BJ (cell line): ENCODE data around the gene ITM2B. TPM values are rescaled to one million over a fixed set of nuclear protein-coding genes. Genes with fewer than 3 reads are reported as not detected.

Experiments used
- CTCF ChIA-PET: fragments of 350-600 bp; formaldehyde crosslinking; extraction: SDS; loops from one replicate; lab custom pipeline; 2021; ENCODE audit warnings: antibody characterized with exemption, inconsistent platforms; lab: Yijun Ruan, JAX
- POLR2A ChIA-PET: fragments of 300-600 bp; sonication (Branson Sonifier 250); formaldehyde crosslinking; extraction: SDS; loops from one replicate; lab custom pipeline; 2021; ENCODE audit warnings: antibody characterized with exemption; lab: Charles Lee
- DNase-seq: peaks from one replicate; pipeline ENCODE4 v3.0.0-alpha.2; 2011; ENCODE audit warnings: low read depth
- H3K27me3 ChIP-seq: 2 replicates; pipeline ENCODE4 v1.6.0; 2011; ENCODE audit warnings: low read length; ENCODE audit not compliant: control insufficient read depth, insufficient read depth
- H3K36me3 ChIP-seq: 2 replicates; pipeline ENCODE4 v1.5.1; 2011; ENCODE audit warnings: low read length; ENCODE audit not compliant: control insufficient read depth, insufficient read depth
- H3K4me3 ChIP-seq: 2 replicates; pipeline ENCODE4 v1.5.1; 2011; ENCODE audit warnings: low read depth, mild to moderate bottlenecking, control low read depth, low read length
- polyA plus RNA-seq: library from polyadenylated mRNA; depleted of rRNA; stranded (reverse); fragments of >200 nt; gene quantifications from 2 replicates; pipeline ENCODE4 v1.2.3, GENCODE V29; 2011
- TF ChIP-seq, protein P1 (sequence below): IDR thresholded peaks from 2 replicates; pipeline ENCODE4 v1.5.1; 2011; ENCODE audit warnings: low read depth, mild to moderate bottlenecking, control low read depth, inconsistent platforms, low read length, moderate library complexity; ENCODE audit not compliant: insufficient read depth

ITM2B gene
- polyA plus RNA-seq, 1 experiment, result 173 TPM

DNA sequence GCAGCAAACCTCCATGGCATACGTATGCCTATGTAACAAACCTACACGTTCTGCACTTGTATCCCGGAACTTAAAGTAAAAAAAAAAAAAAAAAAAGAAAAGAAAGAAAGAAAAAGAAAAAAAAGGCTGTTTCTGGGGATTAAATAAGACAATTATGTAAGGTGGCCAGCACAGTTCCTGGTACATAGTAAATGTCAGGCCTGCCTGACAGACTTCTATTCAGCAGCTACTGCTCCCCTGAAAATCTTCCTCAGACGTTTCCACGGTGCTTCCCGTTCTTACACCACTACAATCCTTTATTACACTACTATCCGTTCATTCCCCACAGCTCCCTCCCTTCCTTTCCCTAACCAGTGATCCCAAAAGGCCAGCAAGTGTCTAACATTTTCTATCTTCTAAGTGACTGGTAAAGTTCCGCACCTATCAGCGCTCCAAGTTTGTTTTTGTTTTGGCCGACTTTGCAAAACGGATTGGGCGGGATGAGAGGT is 69.9 kb downstream of the ITM2B start:
- Histone ChIP-seq H3K27me3 (no peaks in the 10 kb centered on the region), H3K4me3 (peak overlapping the region; percentile 79), H3K36me3 (no peaks in the 10 kb centered on the region)
- CTCF ChIA-PET, result interaction anchor here (1.2 kb wide), 1 partner anchor 13 kb away, joined by 3 read pairs; no protein-coding TSS in a partner anchor
- POLR2A ChIA-PET, result interaction anchor here (0.6 kb wide), 1 partner anchor 112 kb away, joined by 9 read pairs; no protein-coding TSS in a partner anchor
- TF ChIP-seq, protein P1, sequence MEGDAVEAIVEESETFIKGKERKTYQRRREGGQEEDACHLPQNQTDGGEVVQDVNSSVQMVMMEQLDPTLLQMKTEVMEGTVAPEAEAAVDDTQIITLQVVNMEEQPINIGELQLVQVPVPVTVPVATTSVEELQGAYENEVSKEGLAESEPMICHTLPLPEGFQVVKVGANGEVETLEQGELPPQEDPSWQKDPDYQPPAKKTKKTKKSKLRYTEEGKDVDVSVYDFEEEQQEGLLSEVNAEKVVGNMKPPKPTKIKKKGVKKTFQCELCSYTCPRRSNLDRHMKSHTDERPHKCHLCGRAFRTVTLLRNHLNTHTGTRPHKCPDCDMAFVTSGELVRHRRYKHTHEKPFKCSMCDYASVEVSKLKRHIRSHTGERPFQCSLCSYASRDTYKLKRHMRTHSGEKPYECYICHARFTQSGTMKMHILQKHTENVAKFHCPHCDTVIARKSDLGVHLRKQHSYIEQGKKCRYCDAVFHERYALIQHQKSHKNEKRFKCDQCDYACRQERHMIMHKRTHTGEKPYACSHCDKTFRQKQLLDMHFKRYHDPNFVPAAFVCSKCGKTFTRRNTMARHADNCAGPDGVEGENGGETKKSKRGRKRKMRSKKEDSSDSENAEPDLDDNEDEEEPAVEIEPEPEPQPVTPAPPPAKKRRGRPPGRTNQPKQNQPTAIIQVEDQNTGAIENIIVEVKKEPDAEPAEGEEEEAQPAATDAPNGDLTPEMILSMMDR, result no peak
- no peak for DNase-seq

DNA sequence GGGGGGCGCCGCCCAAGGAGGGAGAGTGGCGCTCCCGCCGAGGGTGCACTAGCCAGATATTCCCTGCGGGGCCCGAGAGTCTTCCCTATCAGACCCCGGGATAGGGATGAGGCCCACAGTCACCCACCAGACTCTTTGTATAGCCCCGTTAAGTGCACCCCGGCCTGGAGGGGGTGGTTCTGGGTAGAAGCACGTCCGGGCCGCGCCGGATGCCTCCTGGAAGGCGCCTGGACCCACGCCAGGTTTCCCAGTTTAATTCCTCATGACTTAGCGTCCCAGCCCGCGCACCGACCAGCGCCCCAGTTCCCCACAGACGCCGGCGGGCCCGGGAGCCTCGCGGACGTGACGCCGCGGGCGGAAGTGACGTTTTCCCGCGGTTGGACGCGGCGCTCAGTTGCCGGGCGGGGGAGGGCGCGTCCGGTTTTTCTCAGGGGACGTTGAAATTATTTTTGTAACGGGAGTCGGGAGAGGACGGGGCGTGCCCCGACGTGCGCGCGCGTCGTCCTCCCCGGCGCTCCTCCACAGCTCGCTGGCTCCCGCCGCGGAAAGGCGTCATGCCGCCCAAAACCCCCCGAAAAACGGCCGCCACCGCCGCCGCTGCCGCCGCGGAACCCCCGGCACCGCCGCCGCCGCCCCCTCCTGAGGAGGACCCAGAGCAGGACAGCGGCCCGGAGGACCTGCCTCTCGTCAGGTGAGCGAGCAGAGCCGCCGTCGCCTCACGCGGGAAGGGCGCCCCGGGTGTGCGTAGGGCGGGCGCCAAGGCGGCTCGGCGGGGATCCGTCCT is 70.5 kb downstream of the ITM2B start, which contains the start of gene RB1:
Gene RB1, plus strand, starts transcription at position 393 of the 784 bp plus-strand sequence. Its CDS starts 162 bp downstream, at position 555.
- TF ChIP-seq, protein P1, result no peak
- CTCF ChIA-PET, result interaction anchor here (0.8 kb wide), 1 partner anchor 9 kb away, joined by 3 read pairs; no protein-coding TSS in a partner anchor
- peak; percentile 37 for DNase-seq
- H3K27me3 ChIP-seq, result no peaks in the 10 kb centered on the region
- POLR2A ChIA-PET, result no interaction called here
- peak within 1 kb of the TSS; percentile 79 for H3K4me3 ChIP-seq
- H3K36me3 ChIP-seq, result no peaks in the 10 kb centered on the region

DNA sequence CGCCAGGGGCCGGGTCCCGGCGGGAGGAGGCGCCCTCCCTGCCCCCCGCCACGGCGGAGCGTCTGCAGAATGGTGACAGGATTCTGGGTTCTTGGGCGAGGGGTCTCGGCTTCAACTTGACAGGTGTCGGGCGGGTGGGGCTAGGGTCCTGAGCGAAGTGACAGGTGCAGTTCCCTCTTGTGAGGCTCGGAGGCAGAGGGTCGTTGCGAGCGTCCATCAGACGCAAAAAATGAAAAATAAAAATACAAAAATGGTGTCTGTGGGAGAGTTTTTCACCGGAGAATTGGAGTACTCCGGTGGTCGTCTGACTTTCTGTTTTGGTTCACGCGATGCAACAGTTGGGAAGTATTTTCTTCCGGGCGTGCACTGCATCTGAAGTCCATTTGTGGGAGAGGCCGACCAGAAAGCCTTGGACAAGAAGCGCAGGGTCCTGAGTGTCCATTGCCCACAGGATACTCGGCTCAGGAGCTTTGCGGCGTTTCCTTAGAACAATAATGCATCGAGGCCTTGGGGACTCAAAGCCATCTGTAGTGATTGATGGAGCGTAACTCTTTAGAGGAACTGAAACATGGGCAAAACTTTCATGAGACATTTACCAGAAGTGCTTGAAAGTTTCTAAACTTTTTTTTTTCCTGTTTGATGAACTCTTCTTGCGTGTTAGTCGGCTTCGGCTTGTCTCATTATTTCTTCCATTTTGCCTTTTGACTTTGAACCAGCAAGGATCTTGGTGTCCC is 71.3 kb downstream of the ITM2B start:
- no peak for DNase-seq
- Histone ChIP-seq H3K4me3 (peak overlapping the region; percentile 79), H3K27me3 (no peaks in the 10 kb centered on the region), H3K36me3 (no peaks in the 10 kb centered on the region)
- POLR2A ChIA-PET, result interaction anchor here (0.6 kb wide), 1 partner anchor 20 kb away, joined by 6 read pairs; no protein-coding TSS in a partner anchor
- CTCF ChIA-PET, result interaction anchor here (0.8 kb wide), 1 partner anchor 10 kb away, joined by 3 read pairs; no protein-coding TSS in a partner anchor
- TF ChIP-seq, protein P1, result 0 out of 2 replicates have a peak, but pooled peaks have one; percentile 5

DNA sequence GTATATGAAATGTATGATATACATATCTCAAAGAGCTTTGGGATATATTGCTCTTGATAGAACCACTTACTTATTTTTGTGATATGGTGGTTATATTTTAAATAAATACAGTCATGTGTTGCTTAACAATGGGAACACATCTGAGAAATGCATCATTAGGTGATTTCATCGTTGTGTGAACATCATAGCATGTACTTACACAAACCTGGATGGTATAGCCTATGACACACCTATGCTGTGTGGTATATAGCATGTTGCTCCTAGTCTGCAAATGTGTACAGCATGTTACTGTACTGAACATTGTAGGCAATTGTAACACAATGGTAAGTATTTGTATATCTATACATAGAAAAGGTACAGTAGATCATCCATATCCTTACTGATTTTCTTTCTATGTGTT is 78.2 kb downstream of the ITM2B start:
- TF ChIP-seq, protein P1, result no peak
- Histone ChIP-seq H3K27me3 (no peaks in the 10 kb centered on the region), H3K36me3 (no peaks in the 10 kb centered on the region), H3K4me3 (no peak overlapping the region)
- no peak for DNase-seq
- ChIA-PET CTCF (no interaction called here), POLR2A (no interaction called here)
